ENCODE data around the gene MRPL33. TPM values are rescaled to one million over a fixed set of nuclear protein-coding genes. Genes with fewer than 3 reads are reported as not detected.

The MRPL33 gene
- total RNA-seq, 1 experiment from 2014 or later = 66.8 TPM

DNA sequence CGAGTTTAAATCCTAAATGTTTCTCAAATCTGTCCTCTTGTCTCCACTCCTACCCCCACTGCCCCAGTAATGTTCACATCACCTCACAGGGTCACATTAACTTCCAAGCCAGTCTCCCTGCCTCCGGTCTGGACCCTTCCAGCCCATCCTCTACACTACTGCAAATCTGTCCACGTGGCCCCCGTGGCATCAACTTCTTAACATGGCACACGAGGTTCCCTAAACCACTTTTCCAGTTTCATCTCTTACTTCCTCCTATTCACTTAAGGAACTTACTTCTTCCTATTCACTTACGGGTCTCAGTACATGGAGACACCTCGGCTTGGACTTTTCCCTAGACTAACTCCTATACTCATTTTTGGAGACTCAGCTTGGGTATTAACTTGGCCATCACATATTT is 27.0 kb downstream of the MRPL33 start:
- no peak overlapping the region for H2BK20ac ChIP-seq (ENCODE audit: low read depth, low read length, poor library complexity, severe bottlenecking)
- no peak overlapping the region for H2BK5ac ChIP-seq (ENCODE audit: insufficient read length, low read length)
- H3K79me1 ChIP-seq (ENCODE audit: insufficient read depth, low read depth, low read length, poor library complexity, severe bottlenecking) = no peaks in the 10 kb centered on the region
- no peak overlapping the region for H2AFZ ChIP-seq (ENCODE audit: low read length)
- H4K5ac ChIP-seq (ENCODE audit: insufficient read length, low read depth, low read length) = no peak overlapping the region
- no peak overlapping the region for H2BK12ac ChIP-seq (ENCODE audit: insufficient read length, low read depth, low read length)
- H3K23ac ChIP-seq (ENCODE audit: insufficient read length, low read depth, low read length) = no peak overlapping the region
- H3K56ac ChIP-seq (ENCODE audit: insufficient read length, low read depth, low read length) = no peak overlapping the region
- H2BK120ac ChIP-seq (ENCODE audit: low read depth, low read length, poor library complexity, severe bottlenecking) = no peak overlapping the region
- H3T11ph ChIP-seq (ENCODE audit: low read length) = no peak overlapping the region
- WGBS (ENCODE audit: extremely low coverage, insufficient read length, low lambda C conversion rate) = no CpG with 5 or more reads among the region's 7 CpGs
- no peaks in the 10 kb centered on the region for H3K27me3 ChIP-seq (ENCODE audit: insufficient read depth, low read length)
- Mint-ChIP-seq H3K4me1 (peaks cover 0 to 6% of the 10 kb centered on the region in 2 experiments; a peak in 3 of 4 replicates), H3K36me3 (ENCODE audit: insufficient read depth in 1 of 3, low read depth in 3 of 3) (no peaks in the 10 kb centered on the region), H3K27me3 (ENCODE audit: low read depth) (peaks cover 11% of the 10 kb centered on the region), H3K9me3 (no peaks in the 10 kb centered on the region; a peak in 1 of 5 replicates), H3K4me3 (no peak overlapping the region), H3K27ac (no peak overlapping the region)
- H3K14ac ChIP-seq (ENCODE audit: insufficient read depth, low read length) = no peak overlapping the region; the same call in 1 of the 2 replicates
- no peaks in the 10 kb centered on the region for H3K79me2 ChIP-seq (ENCODE audit: insufficient read depth, low read length)
- H3K4ac ChIP-seq (ENCODE audit: low read depth, low read length) = no peak overlapping the region
- no peaks in the 10 kb centered on the region for H3K23me2 ChIP-seq (ENCODE audit: insufficient read length, low read depth, low read length, poor library complexity, severe bottlenecking)
- H4K20me1 ChIP-seq (ENCODE audit: control insufficient read depth, insufficient read depth, insufficient read length) = no peaks in the 10 kb centered on the region
- H2BK15ac ChIP-seq (ENCODE audit: low read depth, low read length) = no peak overlapping the region
- no peak for DNase-seq
- no peak overlapping the region for H4K8ac ChIP-seq (replicated peaks; ENCODE audit: insufficient read length, low read depth, low read length)
- no peak overlapping the region for H4K91ac ChIP-seq (ENCODE audit: insufficient read length, low read depth, low read length)
- H3K4me2 ChIP-seq (ENCODE audit: insufficient read depth, insufficient read length, low read length) = no peak overlapping the region
- no peak overlapping the region for H3K27ac ChIP-seq (ENCODE audit: insufficient read length, low read depth, low read length)
- no peak overlapping the region for H2AK5ac ChIP-seq (ENCODE audit: insufficient read length, low read length)
- no peak overlapping the region for H3K18ac ChIP-seq (ENCODE audit: insufficient read length, low read depth, low read length)
- H3K4me1 ChIP-seq (ENCODE audit: insufficient read depth, low read length) = no peaks in the 10 kb centered on the region
- TF ChIP-seq, protein P1, sequence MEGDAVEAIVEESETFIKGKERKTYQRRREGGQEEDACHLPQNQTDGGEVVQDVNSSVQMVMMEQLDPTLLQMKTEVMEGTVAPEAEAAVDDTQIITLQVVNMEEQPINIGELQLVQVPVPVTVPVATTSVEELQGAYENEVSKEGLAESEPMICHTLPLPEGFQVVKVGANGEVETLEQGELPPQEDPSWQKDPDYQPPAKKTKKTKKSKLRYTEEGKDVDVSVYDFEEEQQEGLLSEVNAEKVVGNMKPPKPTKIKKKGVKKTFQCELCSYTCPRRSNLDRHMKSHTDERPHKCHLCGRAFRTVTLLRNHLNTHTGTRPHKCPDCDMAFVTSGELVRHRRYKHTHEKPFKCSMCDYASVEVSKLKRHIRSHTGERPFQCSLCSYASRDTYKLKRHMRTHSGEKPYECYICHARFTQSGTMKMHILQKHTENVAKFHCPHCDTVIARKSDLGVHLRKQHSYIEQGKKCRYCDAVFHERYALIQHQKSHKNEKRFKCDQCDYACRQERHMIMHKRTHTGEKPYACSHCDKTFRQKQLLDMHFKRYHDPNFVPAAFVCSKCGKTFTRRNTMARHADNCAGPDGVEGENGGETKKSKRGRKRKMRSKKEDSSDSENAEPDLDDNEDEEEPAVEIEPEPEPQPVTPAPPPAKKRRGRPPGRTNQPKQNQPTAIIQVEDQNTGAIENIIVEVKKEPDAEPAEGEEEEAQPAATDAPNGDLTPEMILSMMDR (conservative IDR thresholded peaks at IDR 0.05) = no peak
- no peak overlapping the region for H3K9ac ChIP-seq (ENCODE audit: extremely low read depth, insufficient read length, low read length)
- no peaks in the 10 kb centered on the region for H3K9me3 ChIP-seq (ENCODE audit: control insufficient read depth, low read depth, low read length)

Data from H9 (cell line).